Psoas muscle (tissue), 8 donors: ENCODE measurements around the gene DTNB. TPM values are rescaled to one million over a fixed set of nuclear protein-coding genes. Genes with fewer than 3 reads are reported as not detected.

ENCODE experiments used
- ATAC-seq, 4 donors: fragments of 200-7000 bp; cut with Tn5 transposase; one replicate each; pipeline ENCODE4 v1.9.1; 2020; ENCODE audit warnings: moderate library complexity in 3 of 4, mild to moderate bottlenecking in 2 of 4
- DNase-seq, 2 donors: peaks; one replicate each; pipeline ENCODE4 v3.0.0-alpha.2; 2020
- H3K27ac ChIP-seq: fragments of 200-600 bp; one replicate; pipeline ENCODE4 v1.8.0; 2022
- H3K27me3 ChIP-seq, 3 donors: fragments of 200-600 bp in 1 of 3; one replicate each; pipeline versions ENCODE4 v1.6.1 to v1.8.0; 2013 to 2022; ENCODE audit warnings: low read length in 2 of 3, mild to moderate bottlenecking in 2 of 3, moderate library complexity in 1 of 3; ENCODE audit not compliant: insufficient read depth in 3 of 3
- H3K36me3 ChIP-seq, 2 donors: fragments of 200-600 bp in 1 of 2; one replicate each; pipeline versions ENCODE4 v1.6.1 to v1.8.0; 2013 to 2022; ENCODE audit warnings: low read depth in 1 of 2, mild to moderate bottlenecking in 1 of 2, moderate library complexity in 1 of 2; ENCODE audit not compliant: insufficient read depth in 1 of 2
- H3K4me1 ChIP-seq: fragments of 200-600 bp; one replicate; pipeline ENCODE4 v1.8.0; 2022
- H3K4me3 ChIP-seq: fragments of 200-600 bp; one replicate; pipeline ENCODE4 v1.8.0; 2022; ENCODE audit warnings: mild to moderate bottlenecking
- H3K9me3 ChIP-seq: fragments of 200-600 bp; one replicate; pipeline ENCODE4 v1.8.0; 2022
- WGBS, 3 donors: extraction: QIAGEN DNeasy Blood & Tissue Kit; methylation state at CpG; one replicate each; pipeline versions ENCODE4 v1.1.6 to v1.1.7; 2013; 5-methylcytosine and 5-hydroxymethylcytosine counted together
- intact Hi-C, 2 donors: fragments of 100-400 bp; cut with DNase I; formaldehyde crosslinking; loops; one replicate each; pipeline versions ENCODE4 v1.11.0 to v1.14.2; 2022
- polyA plus RNA-seq, 3 donors: library from polyadenylated mRNA; stranded (reverse); fragments of 200-250 nt; gene quantifications; one replicate each; pipeline ENCODE4 v1.2.3, GENCODE V29; 2013
- total RNA-seq, 4 donors: library from RNA; stranded (reverse); fragmentation: NEBNext Ultra II Directional in 2 of 4; extraction: Animal tissue kit (Norgen Biotek cat#: 25700) in 2 of 4; gene quantifications; one replicate each; pipeline versions ENCODE4 v1.2.1 to v1.2.4, GENCODE V29; 2021 to 2023
- TF ChIP-seq, protein P1 (sequence below): fragments of 200-600 bp; IDR thresholded peaks from one replicate; pipeline ENCODE4 v1.8.0; 2022; ENCODE audit warnings: antibody characterized with exemption
- donor health status: healthy with polysubstance abuse.
- donor health status: DM: no; HTN: no; CAD: no; lungs with moderate emphysema.
- donor health status: Bipolar disorder and iron deficiency.
- donor health status: healthy.
- donor health status: DM: yes; HTN: yes; CAD: no.
- donor health status: DM: no; HTN: no; CAD: no.
- donor health status: DM: no; HTN: no; CAD: no.
- donor health status: DM: yes; HTN: yes; CAD: no.

DTNB gene
- total and polyA plus RNA-seq, 7 donors, result 2.3 to 6.3 (median 4.2) TPM

DNA sequence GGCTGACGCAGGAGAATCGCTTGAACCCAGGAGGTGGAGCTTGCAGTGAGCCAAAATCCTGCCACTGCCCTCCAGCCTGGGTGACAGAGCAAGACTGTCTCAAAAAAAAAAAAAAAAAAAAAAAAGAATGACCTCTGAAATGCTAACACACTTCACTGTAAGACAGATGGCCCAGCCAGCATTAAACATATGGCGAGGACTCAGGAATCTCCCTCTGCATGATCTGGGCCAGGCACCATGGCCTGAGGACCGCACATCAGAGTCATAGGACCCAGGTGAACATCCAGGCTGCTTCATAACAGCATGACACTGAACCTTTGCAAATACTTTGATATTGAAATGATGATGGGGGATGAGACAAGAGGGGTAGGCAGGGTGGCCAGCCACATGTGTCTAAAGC, 275.6 kb downstream of the DTNB start:
- ATAC-seq (no peak), DNase-seq (no peak)
- intact Hi-C loops, result no loop called here
- H3K27me3 ChIP-seq, result no peaks in the 10 kb centered on the region
- no peaks in the 10 kb centered on the region for H3K4me1 ChIP-seq
- TF ChIP-seq, protein P1, sequence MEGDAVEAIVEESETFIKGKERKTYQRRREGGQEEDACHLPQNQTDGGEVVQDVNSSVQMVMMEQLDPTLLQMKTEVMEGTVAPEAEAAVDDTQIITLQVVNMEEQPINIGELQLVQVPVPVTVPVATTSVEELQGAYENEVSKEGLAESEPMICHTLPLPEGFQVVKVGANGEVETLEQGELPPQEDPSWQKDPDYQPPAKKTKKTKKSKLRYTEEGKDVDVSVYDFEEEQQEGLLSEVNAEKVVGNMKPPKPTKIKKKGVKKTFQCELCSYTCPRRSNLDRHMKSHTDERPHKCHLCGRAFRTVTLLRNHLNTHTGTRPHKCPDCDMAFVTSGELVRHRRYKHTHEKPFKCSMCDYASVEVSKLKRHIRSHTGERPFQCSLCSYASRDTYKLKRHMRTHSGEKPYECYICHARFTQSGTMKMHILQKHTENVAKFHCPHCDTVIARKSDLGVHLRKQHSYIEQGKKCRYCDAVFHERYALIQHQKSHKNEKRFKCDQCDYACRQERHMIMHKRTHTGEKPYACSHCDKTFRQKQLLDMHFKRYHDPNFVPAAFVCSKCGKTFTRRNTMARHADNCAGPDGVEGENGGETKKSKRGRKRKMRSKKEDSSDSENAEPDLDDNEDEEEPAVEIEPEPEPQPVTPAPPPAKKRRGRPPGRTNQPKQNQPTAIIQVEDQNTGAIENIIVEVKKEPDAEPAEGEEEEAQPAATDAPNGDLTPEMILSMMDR, result no peak
- WGBS, 3 donors, result 94 to 98% (median 97%) methylated on average over 4 of the region's 4 CpGs
- no peaks in the 10 kb centered on the region for H3K36me3 ChIP-seq
- no peak overlapping the region for H3K4me3 ChIP-seq
- H3K27ac ChIP-seq, result no peak overlapping the region
- H3K9me3 ChIP-seq, result no peaks in the 10 kb centered on the region

DNA sequence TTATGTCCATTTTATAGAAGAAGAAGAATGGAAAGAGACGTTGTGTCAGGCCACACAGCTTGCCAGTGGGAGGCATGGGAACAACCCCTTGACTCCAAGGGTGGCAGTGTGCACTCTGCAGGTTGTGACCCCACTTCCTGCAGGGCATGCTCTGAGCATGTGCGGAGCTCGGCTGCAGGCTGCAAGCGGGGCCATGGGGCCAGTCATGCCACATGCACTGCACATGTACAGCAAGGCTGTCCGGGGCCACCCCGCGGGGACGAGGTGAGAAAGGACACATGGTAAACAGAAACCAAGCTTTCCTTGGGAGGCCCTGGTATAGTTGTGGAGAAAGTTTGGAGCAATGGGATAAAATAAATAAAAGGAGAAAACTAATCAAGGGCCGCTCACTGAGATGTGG, 284.2 kb downstream of the DTNB start:
- Histone ChIP-seq H3K27me3 (no peaks in the 10 kb centered on the region), H3K36me3 (no peaks in the 10 kb centered on the region), H3K27ac (no peak overlapping the region), H3K9me3 (no peaks in the 10 kb centered on the region), H3K4me1 (no peaks in the 10 kb centered on the region), H3K4me3 (no peak overlapping the region)
- WGBS, 3 donors, result 95 to 96% (median 96%) methylated on average over 9 of the region's 9 CpGs
- TF ChIP-seq, protein P1, result no peak
- intact Hi-C loops, result no loop called here
- no peak for DNase-seq
- no peak for ATAC-seq

GRCh38 chr2:25388491-25388890, 284.9 kb downstream of the DTNB start:
- no peak for ATAC-seq
- 91 to 92% (median 92%) methylated on average over 6 of the region's 6 CpGs for WGBS, 3 donors
- Histone ChIP-seq H3K9me3 (no peaks in the 10 kb centered on the region), H3K4me3 (no peak overlapping the region), H3K27ac (no peak overlapping the region), H3K27me3 (no peaks in the 10 kb centered on the region), H3K36me3 (no peaks in the 10 kb centered on the region), H3K4me1 (no peaks in the 10 kb centered on the region)
- TF ChIP-seq, protein P1, result no peak
- DNase-seq, result no peak
- intact Hi-C loops, result no loop called here

DNA sequence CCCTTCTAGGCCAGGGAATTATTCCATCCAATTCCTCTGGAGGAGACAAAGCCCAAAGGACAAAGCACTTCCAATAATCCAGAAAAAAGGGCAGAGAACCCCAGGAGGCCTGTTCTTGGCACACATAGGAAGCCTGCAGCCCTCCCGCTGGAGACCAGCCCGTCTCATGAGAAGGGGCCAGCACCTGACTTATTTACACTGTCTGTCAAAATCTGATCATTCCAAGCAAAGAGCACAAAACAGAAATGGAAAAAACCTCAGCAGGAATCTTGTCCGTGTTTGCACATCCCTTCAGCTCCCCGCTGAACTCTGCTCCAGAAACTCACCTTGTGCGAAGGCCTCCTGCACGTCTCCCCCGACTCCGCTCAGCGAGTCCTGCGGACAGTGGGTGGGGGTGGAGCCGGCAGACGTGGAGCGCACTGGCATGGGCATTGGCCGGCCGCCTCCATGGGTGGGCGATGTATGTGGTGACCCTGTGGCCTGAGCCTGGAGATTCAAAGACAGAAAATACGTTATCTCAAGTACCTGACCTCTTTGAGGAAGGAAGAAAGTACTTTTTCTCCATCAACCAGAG, 285.4 kb downstream of the DTNB start:
- 89 to 93% (median 91%) methylated on average over 17 of the region's 17 CpGs for WGBS, 3 donors
- ATAC-seq, result no peak

More for the DNA sequence above, 285.4 kb downstream of the DTNB start:
- no peak for DNase-seq
- no peaks in the 10 kb centered on the region for H3K27me3 ChIP-seq
- H3K9me3 ChIP-seq, result no peaks in the 10 kb centered on the region
- TF ChIP-seq, protein P1, result no peak
- no peaks in the 10 kb centered on the region for H3K4me1 ChIP-seq
- intact Hi-C loops, result no loop called here
- H3K4me3 ChIP-seq, result no peak overlapping the region
- H3K36me3 ChIP-seq, result no peaks in the 10 kb centered on the region
- no peak overlapping the region for H3K27ac ChIP-seq
